Raji (cell line): ENCODE data around the gene VPS18.

Source experiments
- POLR2A ChIP-seq: IDR thresholded peaks from 2 replicates; pipeline ENCODE4 v1.6.1; 2011; ENCODE audit warnings: low read depth, low read length, control low read depth; ENCODE audit not compliant: insufficient read depth

VPS18 gene

GRCh38 chr15:40906091-40906990 lies 12.1 kb downstream of the VPS18 start:
- peak; percentile 28; the same call in 1 of the 2 replicates for TF ChIP-seq POLR2A

- no peak for TF ChIP-seq POLR2A
These were observed 12.9 kb downstream of the VPS18 start for GRCh38 chr15:40906991-40907802.

GRCh38 chr15:40908095-40908494 lies 13.8 kb downstream of the VPS18 start:
- no peak for TF ChIP-seq POLR2A

- no peak for TF ChIP-seq POLR2A
These were observed 15.7 kb downstream of the VPS18 start for GRCh38 chr15:40909662-40910630.

- TF ChIP-seq POLR2A: no peak
These were observed 16.9 kb downstream of the VPS18 start for GRCh38 chr15:40911141-40911540.

GRCh38 chr15:40911693-40912092 lies 17.4 kb downstream of the VPS18 start:
- TF ChIP-seq POLR2A: no peak

GRCh38 chr15:40912478-40912877 lies 18.2 kb downstream of the VPS18 start:
- no peak for TF ChIP-seq POLR2A

- TF ChIP-seq POLR2A: no peak
These were observed 19.8 kb downstream of the VPS18 start for GRCh38 chr15:40914013-40914412.

GRCh38 chr15:40914486-40914885 lies 20.2 kb downstream of the VPS18 start:
- no peak for TF ChIP-seq POLR2A

- no peak for TF ChIP-seq POLR2A
These were observed 20.9 kb downstream of the VPS18 start for GRCh38 chr15:40915116-40915661.

GRCh38 chr15:40915679-40916078 lies 21.4 kb downstream of the VPS18 start:
- TF ChIP-seq POLR2A: no peak

- no peak for TF ChIP-seq POLR2A
These were observed 23.3 kb downstream of the VPS18 start for GRCh38 chr15:40917585-40917984.

- no peak for TF ChIP-seq POLR2A
These were observed 24.0 kb downstream of the VPS18 start for GRCh38 chr15:40918146-40918798.

GRCh38 chr15:40918799-40919392 lies 24.6 kb downstream of the VPS18 start:
- TF ChIP-seq POLR2A: no peak
